Amniotic epithelial cell (primary cell): ENCODE results near the gene HOXD10.

Experiments used
- DNase-seq: peaks from one replicate; pipeline ENCODE4 v3.0.0-alpha.2; 2010; ENCODE audit warnings: low read depth

The HOXD10 gene

DNA sequence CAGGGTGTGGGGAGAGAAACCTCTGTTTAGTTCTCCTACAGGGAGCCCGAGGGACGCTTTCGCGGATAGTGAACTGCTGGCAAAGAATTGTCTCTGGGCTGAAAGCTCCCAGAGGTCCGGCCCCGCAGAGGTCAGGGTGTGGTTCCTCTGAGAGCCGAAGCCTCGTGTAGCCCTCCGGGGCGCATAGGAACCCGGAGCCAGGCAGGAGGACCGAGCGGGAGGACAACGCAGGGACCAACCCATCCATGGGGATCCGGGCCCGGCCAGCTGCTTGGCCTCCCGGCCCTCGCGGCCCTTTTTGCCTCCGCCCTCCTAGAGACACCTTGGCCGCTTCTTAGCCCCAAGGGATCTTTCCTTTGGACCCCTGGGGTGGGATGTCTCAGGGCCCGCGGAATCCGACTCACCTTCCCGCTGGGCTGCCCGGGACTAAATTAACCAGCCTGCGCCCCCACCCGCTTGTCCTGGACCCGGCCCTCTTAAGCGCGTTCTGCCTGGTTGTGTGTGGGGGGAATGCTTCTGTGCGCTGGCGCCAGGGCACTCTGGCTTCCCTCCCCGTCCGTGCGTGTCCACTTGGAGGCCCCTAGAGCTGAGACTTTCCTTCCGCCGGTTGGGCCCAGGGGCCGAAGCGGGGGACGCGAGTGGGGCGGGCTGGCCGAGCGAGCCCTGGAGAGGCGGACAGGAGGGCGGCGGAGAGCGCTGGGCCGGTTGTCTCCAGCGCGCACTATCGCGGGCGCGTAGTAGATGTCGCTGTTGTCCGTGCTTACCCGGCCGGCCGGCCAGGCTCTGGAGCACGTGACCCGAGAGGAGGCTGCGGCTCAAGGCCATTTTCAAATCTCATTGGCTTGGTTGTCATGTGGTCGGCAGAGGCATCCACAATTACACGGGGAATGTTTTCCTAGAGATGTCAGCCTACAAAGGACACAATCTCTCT lies at the start of gene HOXD10:
TSS of gene HOXD10 (plus strand) at position 896 of the 931 bp plus-strand sequence. CDS start 56 bp downstream, outside the sequence.
- DNase-seq, result no peak

GRCh38 chr2:176067589-176068418 lies 48.8 kb upstream of the HOXD10 start:
- DNase-seq, result no peak

DNA sequence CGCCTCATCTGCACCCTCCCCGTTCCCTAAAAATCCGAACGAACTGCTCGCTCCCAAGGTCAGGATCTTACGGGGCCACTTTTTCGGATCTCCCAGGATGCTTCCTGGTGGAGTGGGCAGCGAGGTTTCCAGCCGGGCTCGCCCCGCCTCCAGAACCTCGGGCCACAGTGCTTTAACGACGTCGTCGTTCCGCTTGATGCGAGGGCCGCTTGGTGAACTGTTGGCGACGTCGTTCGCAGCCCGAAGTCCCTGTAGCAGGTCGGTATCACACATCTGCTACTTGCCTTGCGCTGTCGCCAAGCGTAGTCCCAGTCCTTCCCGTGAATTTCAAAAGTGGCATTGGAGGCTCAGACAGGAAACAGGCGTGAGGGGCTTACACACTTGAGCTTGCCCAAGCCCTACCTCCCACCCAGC lies 48.2 kb upstream of the HOXD10 start:
- no peak for DNase-seq

- no peak for DNase-seq
These were observed 45.0 kb upstream of the HOXD10 start for GRCh38 chr2:176071330-176072291.

- DNase-seq, result no peak
These were observed 44.3 kb upstream of the HOXD10 start for GRCh38 chr2:176072292-176072669.

DNA sequence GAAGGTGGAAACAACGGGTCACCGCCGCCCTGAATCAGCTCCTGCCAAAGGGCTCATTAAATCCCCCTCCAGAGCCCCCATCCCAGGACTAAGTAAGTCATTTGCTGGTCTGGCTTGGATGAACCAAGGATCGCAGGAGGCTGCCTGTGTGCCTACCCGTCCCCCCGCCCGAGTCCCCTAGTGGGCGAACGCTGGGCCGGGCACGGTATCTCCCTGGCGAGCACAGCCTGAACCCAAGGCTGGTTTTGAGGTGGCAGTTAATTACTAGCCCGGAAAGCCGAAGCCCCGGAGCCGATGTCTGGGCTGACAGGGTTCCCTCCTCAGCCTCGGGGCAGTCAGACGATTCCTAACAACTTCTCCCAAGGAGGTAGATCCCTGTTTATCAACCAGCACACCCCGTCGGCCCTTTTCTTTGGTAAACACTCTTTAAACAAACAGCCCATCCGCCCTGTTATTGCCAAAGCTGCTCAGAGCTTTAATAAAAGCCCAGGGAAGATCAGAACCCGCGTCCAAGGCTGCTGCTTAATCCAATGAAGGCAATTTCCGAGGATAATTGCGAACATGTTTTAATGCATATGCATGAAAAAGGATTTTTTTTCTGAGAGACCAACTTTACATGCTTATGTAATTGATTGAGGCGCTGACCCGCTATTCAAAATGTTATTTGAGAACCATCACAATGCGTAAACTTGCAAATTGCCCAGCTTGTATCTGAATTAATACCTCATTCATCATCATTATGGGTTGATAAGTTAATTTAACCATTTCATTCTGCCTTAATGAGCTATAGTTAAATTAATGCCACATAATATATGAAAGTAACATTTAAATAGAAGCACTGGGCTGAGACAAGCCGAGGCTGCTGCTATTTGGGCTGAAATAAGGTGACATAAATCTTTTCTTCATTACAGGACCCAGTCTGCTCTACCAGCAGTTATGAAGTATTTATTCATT lies 43.4 kb upstream of the HOXD10 start:
- no peak for DNase-seq

DNA sequence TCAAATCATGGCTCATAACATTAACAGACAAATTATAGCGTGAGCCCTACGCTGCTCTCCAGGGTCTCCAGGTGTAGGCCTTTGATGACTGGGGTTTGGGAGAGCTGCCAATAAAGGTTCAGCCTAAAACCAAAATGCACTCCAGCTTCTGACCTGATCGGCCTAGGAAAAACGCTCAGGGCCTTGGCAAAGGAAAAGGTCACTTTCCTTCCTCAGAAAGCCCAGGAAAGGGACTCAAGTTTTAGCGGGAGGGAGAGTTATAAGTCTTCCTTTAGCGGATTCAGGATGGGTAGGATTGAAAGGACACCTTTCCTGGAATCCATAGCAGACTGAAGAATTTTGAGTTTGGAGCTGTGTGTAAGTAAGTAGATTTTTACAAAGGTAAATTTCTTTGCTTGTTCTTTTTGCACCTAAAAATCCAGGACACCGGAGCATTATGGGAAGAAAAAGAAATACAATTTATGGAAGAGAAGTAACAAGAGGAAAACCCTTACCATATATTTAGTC lies 41.6 kb upstream of the HOXD10 start:
- DNase-seq, result no peak

DNA sequence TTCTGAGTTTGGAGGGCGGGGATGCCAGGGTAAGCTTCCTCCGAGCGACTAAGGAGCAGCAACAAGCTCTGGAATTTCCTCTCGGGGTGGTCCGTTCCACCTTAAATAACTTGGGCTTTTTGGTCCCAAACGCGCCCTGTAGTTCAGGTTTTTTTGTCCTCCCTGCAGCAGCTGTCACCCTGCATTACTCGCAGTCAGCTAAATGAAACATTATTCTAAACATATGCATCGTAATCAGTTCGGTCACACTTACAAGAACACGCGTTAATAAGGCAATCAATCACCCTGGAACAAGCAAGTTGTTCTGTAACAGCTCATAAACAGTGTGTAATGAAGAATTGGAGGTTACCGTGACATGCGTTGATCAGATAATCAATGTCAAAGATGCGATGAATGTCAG lies 41.1 kb upstream of the HOXD10 start:
- no peak for DNase-seq

- DNase-seq, result no peak
These were observed 40.5 kb upstream of the HOXD10 start for GRCh38 chr2:176076063-176076462.

DNA sequence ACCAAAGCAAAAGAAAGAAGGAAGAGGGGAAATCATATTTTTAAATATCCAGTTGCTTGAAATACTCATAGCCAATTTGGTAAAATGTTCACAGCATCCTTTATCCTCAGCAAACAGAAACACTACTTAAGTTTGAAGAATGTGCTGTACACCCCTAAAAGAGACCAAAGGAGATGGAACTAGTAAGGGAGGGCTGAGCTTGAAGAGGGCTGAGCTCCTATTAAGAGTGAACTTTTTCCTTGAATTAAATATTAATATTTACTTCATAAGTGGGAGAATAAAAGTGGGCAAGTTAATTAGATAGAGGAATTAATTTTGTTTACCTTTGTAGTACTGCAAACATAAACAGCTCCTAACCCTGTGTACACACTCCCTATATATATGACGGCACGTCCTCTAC lies 39.8 kb upstream of the HOXD10 start:
- DNase-seq, result no peak

GRCh38 chr2:176078541-176079284 lies 37.9 kb upstream of the HOXD10 start:
- DNase-seq, result no peak

GRCh38 chr2:176079285-176079830 lies 37.2 kb upstream of the HOXD10 start:
- DNase-seq, result no peak

- no peak for DNase-seq
These were observed 36.6 kb upstream of the HOXD10 start for GRCh38 chr2:176079831-176080539.

DNA sequence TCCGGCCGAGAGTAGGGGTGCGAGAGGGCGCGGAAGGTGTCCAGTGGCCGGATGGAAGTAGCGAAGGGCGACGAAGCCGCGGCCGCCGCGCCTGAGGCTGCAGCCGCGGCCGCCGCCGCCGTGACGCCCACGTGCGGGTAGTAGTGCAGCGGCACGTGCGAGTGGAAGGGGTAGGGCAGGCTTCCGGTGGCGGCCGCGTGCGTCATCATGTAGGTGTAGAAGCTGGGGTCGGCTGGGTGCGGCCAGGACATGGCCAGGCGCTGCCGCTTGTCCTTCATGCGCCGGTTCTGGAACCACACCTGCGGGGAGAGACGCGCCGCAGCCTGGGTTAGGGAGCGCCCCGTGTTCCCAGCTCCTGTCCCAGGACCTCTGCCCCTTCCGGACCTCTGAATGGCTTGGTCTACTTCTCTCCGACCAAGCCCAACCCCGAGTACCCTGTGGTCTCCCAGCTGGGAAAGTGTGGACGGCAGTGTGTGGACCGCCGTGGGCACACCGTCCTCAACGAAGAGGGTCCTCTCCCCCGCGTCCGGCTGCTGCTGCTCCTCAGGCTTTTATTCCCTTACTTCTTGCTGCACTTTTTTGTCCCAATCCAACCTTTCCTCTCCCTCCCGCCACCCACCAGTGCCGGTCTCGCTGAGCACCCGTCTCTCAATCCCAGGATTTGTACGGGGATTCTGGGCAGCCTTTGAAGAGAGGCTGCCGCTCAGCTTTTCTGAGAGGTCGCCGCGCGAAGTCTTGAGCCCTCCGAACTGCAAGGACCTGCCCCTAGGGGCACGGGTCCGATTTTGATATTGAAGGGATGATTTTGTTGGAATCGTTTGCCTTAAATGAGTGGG lies 35.8 kb upstream of the HOXD10 start:
- no peak for DNase-seq

- DNase-seq, result no peak
These were observed 35.2 kb upstream of the HOXD10 start for GRCh38 chr2:176081376-176081836.

DNA sequence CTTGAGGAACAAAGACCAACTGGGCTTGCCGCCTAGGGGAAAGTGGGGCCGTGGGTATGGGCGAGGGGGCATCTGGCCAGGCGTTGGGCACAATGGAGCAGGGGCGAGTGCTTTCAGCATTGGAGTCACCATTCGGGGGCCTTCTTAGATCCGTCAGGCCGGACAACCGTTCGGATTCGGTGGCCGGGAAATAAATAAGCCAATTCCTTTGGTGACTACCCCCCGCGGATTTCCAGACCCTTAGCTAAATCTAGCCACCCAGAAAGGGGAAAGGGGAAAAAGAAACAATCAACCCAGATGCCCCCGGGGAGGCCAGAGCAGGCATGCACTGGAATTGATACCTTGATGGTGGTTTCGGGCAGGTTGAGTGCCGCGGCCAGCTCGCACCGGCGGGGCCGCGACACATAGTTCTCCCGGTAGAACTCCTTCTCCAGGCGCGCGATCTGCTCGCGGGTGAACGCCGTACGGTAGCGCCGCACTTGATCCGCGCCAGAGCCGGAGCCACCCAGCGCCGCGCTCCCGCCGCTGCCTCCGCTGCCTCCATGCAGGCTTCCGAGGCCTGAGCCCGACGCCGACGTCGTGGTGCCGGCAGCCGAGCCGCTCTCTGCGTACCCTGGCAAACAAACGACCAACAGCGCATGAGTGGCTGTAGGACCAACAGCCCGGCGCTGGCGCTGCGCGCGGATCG lies 34.6 kb upstream of the HOXD10 start:
- no peak for DNase-seq

- no peak for DNase-seq
These were observed 34.1 kb upstream of the HOXD10 start for GRCh38 chr2:176082525-176082823.
